Parathyroid adenoma (tissue), 2 donors: ENCODE results near the gene PKIG.

ENCODE experiments used
- H2AFZ ChIP-seq: fragments of 300-600 bp; sonication (generic); one replicate; pipeline ENCODE4 v1.7.0; 2017; ENCODE audit warnings: antibody characterized with exemption, mild to moderate bottlenecking
- H3K27ac ChIP-seq: fragments of 300-600 bp; sonication (generic); one replicate; pipeline ENCODE4 v1.7.0; 2017
- H3K27me3 ChIP-seq: fragments of 300-600 bp; sonication (generic); one replicate; pipeline ENCODE4 v1.7.0; 2017; ENCODE audit warnings: low read length; ENCODE audit not compliant: control insufficient read depth, insufficient read depth
- H3K36me3 ChIP-seq: fragments of 300-600 bp; sonication (generic); one replicate; pipeline ENCODE4 v1.7.0; 2017; ENCODE audit warnings: low read length; ENCODE audit not compliant: control insufficient read depth, insufficient read depth
- H3K4me1 ChIP-seq: fragments of 300-600 bp; sonication (generic); one replicate; pipeline ENCODE4 v1.7.0; 2017; ENCODE audit warnings: control low read depth
- H3K4me2 ChIP-seq: fragments of 300-600 bp; sonication (generic); one replicate; pipeline ENCODE4 v1.7.0; 2017; ENCODE audit warnings: low read length
- H3K4me3 ChIP-seq: fragments of 300-600 bp; sonication (generic); one replicate; pipeline ENCODE4 v1.7.0; 2017; ENCODE audit warnings: low read depth, low read length
- H3K79me2 ChIP-seq: fragments of 300-600 bp; sonication (generic); one replicate; pipeline ENCODE4 v1.7.0; 2017; ENCODE audit warnings: control low read depth
- H3K9ac ChIP-seq: fragments of 300-600 bp; sonication (generic); one replicate; pipeline ENCODE4 v1.7.0; 2017; ENCODE audit warnings: mild to moderate bottlenecking
- H3K9me3 ChIP-seq: fragments of 300-600 bp; sonication (generic); one replicate; pipeline ENCODE4 v1.7.0; 2017; ENCODE audit warnings: low read length; ENCODE audit not compliant: control insufficient read depth
- CTCF ChIP-seq: fragments of 300-600 bp; sonication (generic); IDR thresholded peaks from one replicate; pipeline ENCODE4 v1.7.0; 2017; ENCODE audit warnings: antibody characterized with exemption, mild to moderate bottlenecking
- donor health status: primary hyperparathyroidism.

The PKIG gene

GRCh38 chr20:44666066-44666465 lies 83.7 kb downstream of the PKIG start:
- Histone ChIP-seq H3K27ac (no peak overlapping the region), H2AFZ (no peak overlapping the region), H3K9ac (no peak overlapping the region), H3K79me2 (no peaks in the 10 kb centered on the region), H3K27me3 (no peaks in the 10 kb centered on the region), H3K9me3 (no peaks in the 10 kb centered on the region), H3K4me1 (no peaks in the 10 kb centered on the region), H3K4me3 (no peak overlapping the region), H3K4me2 (no peak overlapping the region), H3K36me3 (no peaks in the 10 kb centered on the region)
- TF ChIP-seq CTCF: no peak
